Cortex of kidney (tissue), 1 donor: ENCODE measurements around the gene FAM53A.
A peak's percentile ranks its signal among the peaks of the same experiment; 100 is the strongest.
"Not testable (repeated sequence)": the region's sequence is repeated elsewhere in the genome, so short reads cannot be mapped to it uniquely, and the experiment has no call there.

Source experiments
- DNase-seq: peaks from one replicate; lab custom pipeline; 2025; lab: John Stamatoyannopoulos, UW

The FAM53A gene

GRCh38 chr4:1685235-1686150 lies 1.4 kb upstream of the FAM53A start:
- no peak for DNase-seq

- DNase-seq, result peak; percentile 30
Observed at GRCh38 chr4:1684506-1685234, 557 bp upstream of the FAM53A start.

- DNase-seq, result no peak
Observed at GRCh38 chr4:1683261-1683735, 815 bp downstream of the FAM53A start.

GRCh38 chr4:1682860-1683259 lies 1.3 kb downstream of the FAM53A start:
- DNase-seq, result no peak

GRCh38 chr4:1678244-1678643 lies 5.9 kb downstream of the FAM53A start:
- no peak for DNase-seq

GRCh38 chr4:1676605-1677525 lies 7.2 kb downstream of the FAM53A start:
- no peak for DNase-seq

GRCh38 chr4:1675802-1676137 lies 8.3 kb downstream of the FAM53A start:
- DNase-seq, result no peak

- DNase-seq, result no peak
Observed at GRCh38 chr4:1675136-1675801, 8.8 kb downstream of the FAM53A start.

GRCh38 chr4:1674682-1675081 lies 9.4 kb downstream of the FAM53A start:
- no peak for DNase-seq

GRCh38 chr4:1673671-1674070 lies 10.4 kb downstream of the FAM53A start:
- no peak for DNase-seq

GRCh38 chr4:1671011-1671410 lies 13.1 kb downstream of the FAM53A start:
- not testable (repeated sequence) for DNase-seq

GRCh38 chr4:1670279-1670678 lies 13.8 kb downstream of the FAM53A start:
- no peak for DNase-seq

- no peak for DNase-seq
Observed at GRCh38 chr4:1669850-1670249, 14.3 kb downstream of the FAM53A start.

- DNase-seq, result no peak
Observed at GRCh38 chr4:1669270-1669669, 14.8 kb downstream of the FAM53A start.

- DNase-seq, result no peak
Observed at GRCh38 chr4:1668488-1668840, 15.6 kb downstream of the FAM53A start.

- DNase-seq, result no peak
Observed at GRCh38 chr4:1667273-1667672, 16.8 kb downstream of the FAM53A start.

GRCh38 chr4:1666391-1666790 lies 17.7 kb downstream of the FAM53A start:
- no peak for DNase-seq

- no peak for DNase-seq
Observed at GRCh38 chr4:1664141-1664540, 20.0 kb downstream of the FAM53A start.

- no peak for DNase-seq
Observed at GRCh38 chr4:1663549-1663948, 20.6 kb downstream of the FAM53A start.

- no peak for DNase-seq
Observed at GRCh38 chr4:1661695-1662094, 22.4 kb downstream of the FAM53A start.

GRCh38 chr4:1660948-1661677 lies 23.0 kb downstream of the FAM53A start:
- DNase-seq, result no peak
